Middle frontal gyrus (tissue), 1 donor: Measurements from ENCODE around the gene LYZL4.
A peak's percentile ranks its signal among the peaks of the same experiment; 100 is the strongest.

Experiments used
- DNase-seq: peaks from one replicate; pipeline ENCODE4 v3.0.0-alpha.2; 2015; ENCODE audit warnings: low spot score; ENCODE audit errors: extremely low spot score

Gene LYZL4

DNA sequence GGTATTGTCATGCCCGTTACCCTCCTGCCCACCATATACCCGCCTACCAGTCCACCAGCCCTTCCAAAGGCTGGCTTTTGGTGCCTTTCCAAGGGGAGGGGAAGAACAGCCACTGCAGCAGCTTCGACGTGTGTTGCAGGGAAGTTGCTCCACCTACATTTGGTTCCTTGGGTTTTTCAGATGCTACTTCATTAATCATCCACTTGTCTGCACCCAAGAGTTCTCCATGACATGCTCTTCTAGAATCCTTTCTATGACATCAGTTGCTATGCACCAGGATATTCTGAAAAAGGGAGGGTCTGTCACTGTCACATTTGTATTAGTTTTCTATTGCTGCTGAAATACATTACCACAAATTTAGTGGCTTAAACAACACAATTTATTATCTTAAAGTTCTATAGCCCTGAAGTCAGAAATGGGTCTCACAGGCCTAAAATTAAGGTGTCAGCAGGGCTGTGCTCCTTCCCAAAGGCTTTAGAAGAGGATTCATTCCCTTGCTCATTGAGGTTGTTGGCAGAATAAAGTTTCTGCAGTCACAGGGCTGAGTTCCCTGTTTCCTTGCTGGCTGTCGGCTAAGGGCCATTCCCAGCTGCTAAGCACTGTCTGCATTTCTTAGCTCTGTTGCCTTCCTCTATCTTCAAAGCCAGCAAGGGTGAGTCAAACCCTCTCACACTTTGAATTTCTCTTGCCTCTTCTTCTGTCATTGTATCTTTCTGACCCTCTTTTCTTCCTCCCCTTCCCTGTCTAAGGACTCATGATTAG lies at the start of gene LYZL4:
Gene LYZL4, minus strand, starts transcription at position 241 of the 762 bp plus-strand sequence. CDS start 3,359 bp downstream, outside the sequence.
- DNase-seq, result no peak

DNA sequence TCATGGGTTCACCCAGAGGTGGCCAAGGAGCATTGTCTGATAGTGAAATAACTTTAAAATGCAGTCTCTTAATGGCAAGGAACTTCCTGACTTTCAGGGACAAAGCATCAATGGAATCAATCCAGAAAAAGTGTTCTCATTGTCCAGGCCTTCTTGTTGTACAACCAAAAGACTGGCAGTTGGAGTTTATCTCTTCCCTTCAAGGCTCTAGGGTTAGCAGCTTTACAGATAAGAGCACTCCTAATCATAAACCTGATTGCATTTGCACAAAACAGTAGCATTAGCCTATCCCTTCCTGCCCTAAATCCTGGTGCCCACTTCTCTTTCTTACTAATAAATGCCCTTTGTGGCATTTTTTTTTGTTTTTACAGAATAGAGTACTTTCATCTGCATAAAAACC lies 48.7 kb upstream of the LYZL4 start:
- no peak for DNase-seq

GRCh38 chr3:42456211-42456610 lies 45.8 kb upstream of the LYZL4 start:
- DNase-seq, result no peak

- no peak for DNase-seq
Observed at GRCh38 chr3:42451546-42452230, 41.3 kb upstream of the LYZL4 start.

GRCh38 chr3:42451116-42451515 lies 40.7 kb upstream of the LYZL4 start:
- no peak for DNase-seq

DNA sequence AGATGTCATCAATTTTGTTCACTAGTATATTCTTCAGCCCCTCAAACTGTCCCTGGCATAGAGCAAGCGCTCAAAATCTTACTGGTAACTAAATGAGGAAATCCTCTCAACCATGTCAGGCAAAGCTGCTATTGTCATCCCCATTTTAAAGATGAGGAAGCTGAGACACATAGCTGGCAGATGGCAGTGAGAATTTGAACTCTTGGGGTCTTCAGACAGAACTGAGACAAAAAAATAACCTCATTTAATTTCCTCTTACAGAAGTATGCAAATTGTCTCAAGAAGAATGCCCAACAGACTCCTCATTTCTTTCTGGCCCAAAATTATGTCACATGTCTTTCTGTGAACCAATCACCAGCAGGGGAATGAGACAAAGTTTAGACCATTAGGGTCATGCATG lies 40.2 kb upstream of the LYZL4 start:
- no peak for DNase-seq

DNA sequence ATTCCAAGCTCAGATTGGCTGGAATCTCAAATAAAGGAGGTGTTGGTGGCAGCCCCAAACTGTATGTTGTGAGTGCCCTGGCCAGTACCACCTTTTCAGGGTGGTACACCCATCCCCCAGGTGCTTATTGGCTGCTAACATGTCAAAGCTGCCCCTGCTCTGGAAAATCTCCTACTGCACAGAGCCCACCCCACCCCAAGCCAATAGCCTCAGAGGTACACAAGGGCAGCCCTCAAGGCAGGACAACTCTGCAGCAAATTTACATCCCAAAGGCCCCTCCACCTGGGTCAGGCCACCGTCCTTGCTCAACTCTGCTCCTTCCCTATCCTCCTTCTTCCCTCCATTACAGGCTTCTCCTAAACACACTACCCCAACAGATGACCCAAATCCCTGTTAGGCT lies 37.1 kb upstream of the LYZL4 start:
- DNase-seq, result no peak

GRCh38 chr3:42446111-42447050 lies 36.0 kb upstream of the LYZL4 start:
- no peak for DNase-seq

- peak; percentile 82 for DNase-seq
Observed at GRCh38 chr3:42443819-42444436, 33.5 kb upstream of the LYZL4 start.

- DNase-seq, result no peak
Observed at GRCh38 chr3:42443292-42443691, 32.9 kb upstream of the LYZL4 start.

GRCh38 chr3:42442640-42443039 lies 32.2 kb upstream of the LYZL4 start:
- no peak for DNase-seq

- no peak for DNase-seq
Observed at GRCh38 chr3:42441791-42442190, 31.4 kb upstream of the LYZL4 start.

GRCh38 chr3:42440924-42441323 lies 30.5 kb upstream of the LYZL4 start:
- no peak for DNase-seq

DNA sequence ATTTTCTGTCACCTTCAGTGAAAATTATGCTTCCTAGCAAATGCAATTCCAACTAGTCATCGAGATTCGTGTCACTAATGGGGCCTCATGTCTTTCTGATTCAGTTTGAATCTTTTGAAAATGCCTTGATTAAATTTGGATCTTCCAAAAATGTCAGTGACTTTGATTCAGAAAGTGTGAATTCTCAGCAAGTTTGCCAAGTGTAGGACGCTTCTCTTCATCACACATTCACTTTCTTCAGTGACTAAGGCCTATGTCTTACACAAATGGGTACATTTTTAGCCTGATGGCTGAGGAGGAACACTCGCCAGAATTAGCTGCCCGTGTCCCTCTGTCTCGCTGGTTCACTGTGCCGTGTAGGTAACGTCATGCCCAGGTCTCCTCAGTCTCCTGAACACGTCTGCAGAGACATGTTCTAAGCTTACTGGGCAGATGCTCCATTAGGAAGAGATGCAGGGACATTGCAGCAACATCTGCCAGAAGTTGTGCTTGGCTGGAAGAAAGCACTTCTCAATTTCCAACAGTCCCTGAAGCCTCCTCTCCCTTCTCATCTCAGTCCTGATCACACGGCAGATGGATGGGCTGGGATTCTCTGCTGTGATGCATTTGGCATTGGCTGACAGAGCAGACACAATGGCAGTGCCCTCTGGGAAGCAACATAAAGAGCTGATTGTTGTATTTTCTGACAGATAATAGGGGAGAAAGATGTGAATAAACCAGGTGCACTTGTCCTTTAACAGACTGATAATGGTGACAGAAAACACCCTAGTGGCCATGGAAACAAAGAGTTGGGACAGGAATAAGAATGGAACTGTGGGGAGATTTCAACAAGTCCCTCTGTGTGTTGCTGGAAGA lies 29.1 kb upstream of the LYZL4 start:
- peak; percentile 65 for DNase-seq

GRCh38 chr3:42438758-42439157 lies 28.3 kb upstream of the LYZL4 start:
- DNase-seq, result no peak

DNA sequence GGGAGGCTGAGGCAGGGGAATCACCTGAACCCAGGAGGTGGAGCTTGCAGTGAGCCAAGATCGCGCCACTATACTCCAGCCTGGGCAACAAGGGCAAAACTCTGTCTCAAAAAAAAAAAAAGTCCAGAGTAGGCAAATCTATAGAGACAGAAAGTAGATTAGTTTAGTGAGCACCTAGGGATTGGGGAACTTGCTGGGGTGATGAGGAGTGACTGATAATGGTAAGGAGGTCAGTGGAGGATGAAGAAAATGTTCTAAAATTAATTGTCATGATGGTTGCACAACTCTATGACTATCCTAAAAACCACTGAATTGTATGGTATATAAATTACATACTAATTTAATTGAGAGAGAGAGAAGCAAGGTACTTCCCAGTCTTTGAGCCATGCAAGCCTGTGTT lies 27.8 kb upstream of the LYZL4 start:
- no peak for DNase-seq

- no peak for DNase-seq
Observed at GRCh38 chr3:42434777-42435380, 24.5 kb upstream of the LYZL4 start.

- no peak for DNase-seq
Observed at GRCh38 chr3:42432485-42432884, 22.1 kb upstream of the LYZL4 start.

DNA sequence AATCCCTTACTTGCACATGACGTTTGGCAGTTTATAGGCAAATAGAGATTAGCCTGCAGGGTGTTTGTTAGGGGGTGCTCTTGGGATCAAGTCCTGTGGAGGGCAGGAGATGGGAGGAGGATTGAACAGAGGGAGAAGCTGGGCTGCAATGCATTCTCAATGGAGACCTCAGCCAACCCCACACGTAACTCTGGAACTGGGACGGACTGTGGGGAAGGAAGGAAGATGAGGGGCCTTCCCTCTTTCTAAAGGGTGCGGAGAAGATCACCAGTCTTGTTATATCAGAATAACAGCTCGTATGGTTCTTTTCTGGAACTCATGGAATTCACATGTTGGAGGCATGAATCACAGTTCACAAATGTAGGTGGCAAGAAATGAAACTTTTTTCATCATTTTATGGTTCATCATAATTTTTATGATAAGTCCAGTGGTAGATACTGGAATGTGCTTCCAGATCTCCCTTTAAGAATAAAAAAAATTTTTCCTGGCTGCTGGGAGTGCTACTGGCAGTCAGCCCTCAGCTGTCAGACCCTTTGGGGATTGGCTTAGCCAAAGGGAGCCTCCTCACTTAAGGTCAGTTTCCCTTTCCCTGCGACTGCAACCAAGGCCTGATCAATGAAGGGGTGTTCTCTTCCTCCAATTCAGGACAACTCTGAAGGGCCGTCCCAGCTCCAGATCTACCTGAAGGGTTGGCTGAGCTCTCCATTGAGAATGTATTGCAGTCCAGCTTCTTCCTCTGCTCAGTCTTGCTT lies 20.5 kb upstream of the LYZL4 start:
- no peak for DNase-seq
